Cerebellar nuclear complex (tissue), 1 donor: ENCODE measurements around the gene IGSF6.
"Not testable (repeated sequence)": the region's sequence is repeated elsewhere in the genome, so short reads cannot be mapped to it uniquely, and the experiment has no call there.

Experiments
- DNase-seq, 2 experiments: peaks; one replicate each; lab custom pipeline; 2025; lab: John Stamatoyannopoulos, UW

Gene IGSF6

GRCh38 chr16:21629616-21630539 lies 22.5 kb downstream of the IGSF6 start:
- DNase-seq, result not testable (repeated sequence)

GRCh38 chr16:21628772-21629171 lies 23.6 kb downstream of the IGSF6 start:
- DNase-seq, result no peak

DNA sequence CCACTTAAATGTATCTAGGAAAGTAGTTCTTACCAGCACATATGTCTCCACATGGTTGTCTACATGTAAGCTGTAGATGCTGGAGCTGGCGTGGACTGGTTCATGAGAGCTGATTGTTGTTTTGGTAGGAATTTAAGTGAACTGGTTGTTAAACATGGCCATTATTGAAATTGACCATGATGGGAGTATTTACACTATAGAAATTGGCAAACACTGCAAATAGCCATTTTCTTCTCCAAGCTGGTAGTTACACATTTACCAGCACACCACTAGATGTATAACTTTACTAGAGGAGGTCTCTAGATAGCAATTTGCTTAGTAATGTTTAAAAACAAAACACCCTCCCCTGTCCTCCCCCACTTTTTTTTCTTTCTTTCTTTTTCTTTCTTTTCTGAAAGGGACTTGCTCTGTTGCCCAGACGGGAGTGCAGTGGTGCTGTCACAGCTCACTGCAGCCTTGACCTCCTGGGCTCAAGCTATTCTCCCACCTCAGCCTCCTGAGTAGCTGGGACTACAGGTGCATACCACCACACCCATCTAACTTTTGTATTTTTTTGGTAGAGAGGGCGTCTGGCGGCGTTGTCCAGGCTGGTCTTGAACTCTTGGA lies 24.2 kb downstream of the IGSF6 start:
- DNase-seq, result no peak

DNA sequence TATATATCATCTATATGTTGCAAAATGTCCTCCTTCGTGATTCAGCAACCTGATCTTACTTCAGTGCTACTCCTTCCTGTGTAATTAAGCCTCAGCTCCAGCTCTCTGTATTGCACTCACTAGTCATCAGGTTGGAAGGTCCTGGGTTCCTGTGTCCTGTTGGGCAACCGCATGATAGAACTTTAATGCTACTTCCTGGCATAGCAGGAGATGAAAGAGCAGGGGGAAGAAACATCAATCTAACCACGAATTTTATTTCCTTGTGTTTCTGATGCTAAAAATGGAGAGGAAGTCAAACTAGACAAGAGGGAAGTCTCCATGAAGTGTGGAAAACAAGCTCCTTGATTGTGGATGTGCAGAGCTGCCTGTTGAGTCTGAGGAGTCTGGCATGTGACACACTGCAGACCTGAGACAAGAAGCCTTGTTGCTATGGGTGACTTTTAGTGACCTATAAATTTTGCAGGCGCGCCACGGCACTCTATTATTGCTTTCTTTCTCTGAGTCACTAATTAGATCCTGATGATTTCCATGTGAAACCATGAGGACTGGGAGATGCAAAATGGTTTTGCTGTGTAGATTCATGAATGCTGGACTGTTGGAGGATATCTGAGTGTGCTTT lies 25.6 kb downstream of the IGSF6 start:
- no peak for DNase-seq

GRCh38 chr16:21625026-21625425 lies 27.4 kb downstream of the IGSF6 start:
- DNase-seq, result no peak

DNA sequence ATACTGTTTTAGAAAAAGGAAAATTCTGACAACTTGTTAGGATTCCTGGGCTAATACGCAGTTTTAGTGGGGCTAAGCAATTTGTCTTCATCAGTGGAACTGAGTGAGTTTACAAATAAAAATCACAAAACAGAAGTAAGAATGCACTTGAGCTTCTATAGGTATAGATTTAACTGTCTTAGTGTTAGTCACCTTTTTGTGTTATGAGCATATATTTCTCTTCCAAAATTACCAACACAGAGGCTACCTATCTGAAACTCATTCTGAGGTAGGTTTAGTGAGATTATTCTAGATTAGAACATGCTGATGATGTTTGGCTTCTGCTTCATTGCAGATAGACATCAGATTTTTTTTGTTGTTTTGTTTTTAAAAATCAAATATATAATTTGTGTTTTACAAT lies 29.9 kb downstream of the IGSF6 start:
- no peak for DNase-seq

GRCh38 chr16:21620592-21620991 lies 31.8 kb downstream of the IGSF6 start:
- DNase-seq, result no peak

GRCh38 chr16:21619765-21620425 lies 32.5 kb downstream of the IGSF6 start:
- no peak for DNase-seq

DNA sequence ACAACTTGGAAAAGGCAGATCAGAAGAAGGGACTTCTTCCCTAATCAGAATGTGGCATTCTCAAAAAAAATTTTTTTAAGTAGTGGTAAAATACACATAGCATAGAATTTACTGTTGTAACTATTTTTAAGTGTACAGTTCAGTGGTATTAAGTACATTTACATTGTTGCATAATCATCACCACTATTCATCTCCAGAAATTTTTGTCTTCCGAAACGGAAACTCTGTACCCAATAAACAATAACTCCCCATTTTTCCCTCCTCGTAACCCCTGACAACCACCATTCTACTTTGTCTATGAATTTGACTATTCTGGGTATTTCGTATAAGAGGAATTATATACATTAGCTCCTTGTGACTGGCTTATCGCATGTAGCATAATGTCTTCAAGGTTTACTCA lies 34.1 kb downstream of the IGSF6 start:
- DNase-seq, result no peak

DNA sequence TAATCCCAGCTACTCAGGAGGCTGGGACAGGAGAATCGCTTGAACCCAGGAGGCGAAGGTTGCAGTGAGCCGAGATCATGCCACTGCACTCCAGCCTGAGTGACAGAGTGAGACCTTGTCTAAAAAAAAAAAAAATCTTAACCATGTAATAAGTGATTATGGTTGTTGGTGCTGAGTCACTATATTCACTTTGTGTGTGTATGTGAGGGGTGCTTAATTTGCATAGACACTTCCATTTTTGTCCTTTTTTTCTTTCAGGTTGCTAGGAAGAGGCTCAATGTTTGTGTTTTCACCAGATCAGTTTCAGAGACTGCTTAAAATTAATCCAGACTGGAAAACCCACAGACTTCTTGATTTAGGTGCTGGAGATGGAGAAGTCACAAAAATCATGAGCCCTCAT lies 34.8 kb downstream of the IGSF6 start:
- no peak for DNase-seq

DNA sequence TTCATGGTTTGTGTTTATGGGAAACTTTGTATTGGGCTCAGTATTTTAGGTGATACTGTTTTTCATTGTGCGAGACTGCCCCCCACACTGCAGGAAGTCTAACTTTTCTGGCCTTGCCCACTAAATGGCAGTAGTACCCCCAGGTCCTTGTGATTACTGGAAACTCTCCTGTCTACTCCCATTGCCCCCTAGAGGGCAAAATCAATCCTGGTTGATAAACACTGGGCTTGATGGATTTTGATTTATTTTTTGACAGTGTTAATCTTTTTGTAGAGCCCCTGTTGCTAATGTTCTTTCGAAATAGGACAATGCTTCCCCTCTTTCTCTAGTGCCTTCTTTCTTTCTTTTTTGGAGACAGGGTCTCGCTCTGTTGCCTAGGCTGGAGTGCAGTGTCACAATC lies 37.5 kb downstream of the IGSF6 start:
- DNase-seq, result no peak

DNA sequence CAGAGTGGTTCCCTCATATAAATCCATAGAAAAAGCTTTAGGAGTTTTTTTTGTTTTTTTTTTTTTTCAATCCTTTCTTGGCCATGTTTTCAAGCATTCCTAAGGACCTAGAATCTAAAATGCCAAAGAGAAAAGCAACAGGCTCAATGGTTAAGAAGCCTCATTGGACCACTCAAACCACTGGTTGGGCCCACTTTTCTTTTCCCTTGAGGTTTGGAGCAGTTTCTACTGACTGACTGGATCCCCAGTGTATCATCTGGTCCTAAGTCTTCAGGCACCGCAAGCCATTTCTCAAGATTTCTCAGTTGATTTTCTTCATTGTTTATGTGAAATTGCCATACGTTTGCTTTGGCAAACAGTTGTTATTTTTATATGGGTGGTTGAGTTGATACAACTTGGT lies 38.6 kb downstream of the IGSF6 start:
- DNase-seq, result no peak

GRCh38 chr16:21613361-21613760 lies 39.0 kb downstream of the IGSF6 start:
- no peak for DNase-seq

DNA sequence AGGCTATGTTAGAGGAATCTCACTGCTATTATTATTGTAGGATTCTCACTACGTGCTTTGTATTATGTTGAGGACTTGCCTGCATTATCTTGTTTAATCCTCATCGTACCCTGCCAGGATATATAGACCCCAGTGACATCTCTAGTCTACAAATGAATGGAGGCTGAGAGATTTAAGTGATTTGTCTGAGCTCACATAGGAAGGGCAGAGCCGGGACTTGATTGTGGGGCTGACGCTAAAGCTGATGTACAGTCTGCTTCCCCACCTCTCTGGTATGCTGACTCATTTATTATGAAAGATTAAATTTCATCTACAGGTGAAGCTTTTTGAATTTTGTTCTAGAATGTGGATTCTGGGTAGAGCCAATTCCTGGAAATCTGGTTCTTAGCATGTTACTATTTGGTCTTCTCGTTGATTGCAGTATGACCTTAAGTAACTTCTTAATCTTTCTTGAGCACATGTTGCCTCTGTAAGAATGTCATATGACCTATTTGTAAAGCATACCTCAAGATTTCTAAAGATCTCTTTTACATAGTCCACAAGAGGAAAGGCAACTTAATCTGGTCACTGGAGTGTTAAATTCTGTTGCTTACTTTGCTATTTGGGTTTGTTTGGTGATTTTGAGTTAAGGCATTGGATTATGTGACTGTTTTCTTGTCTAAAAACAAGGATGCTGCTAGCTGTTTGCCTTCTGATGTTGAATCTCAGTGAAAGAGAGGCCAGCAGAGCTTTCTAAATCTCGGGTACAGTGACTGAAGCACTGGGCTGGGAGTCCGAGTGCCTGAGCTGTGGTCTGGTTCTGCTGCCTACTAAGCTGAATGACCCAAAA lies 40.6 kb downstream of the IGSF6 start:
- DNase-seq, result no peak

DNA sequence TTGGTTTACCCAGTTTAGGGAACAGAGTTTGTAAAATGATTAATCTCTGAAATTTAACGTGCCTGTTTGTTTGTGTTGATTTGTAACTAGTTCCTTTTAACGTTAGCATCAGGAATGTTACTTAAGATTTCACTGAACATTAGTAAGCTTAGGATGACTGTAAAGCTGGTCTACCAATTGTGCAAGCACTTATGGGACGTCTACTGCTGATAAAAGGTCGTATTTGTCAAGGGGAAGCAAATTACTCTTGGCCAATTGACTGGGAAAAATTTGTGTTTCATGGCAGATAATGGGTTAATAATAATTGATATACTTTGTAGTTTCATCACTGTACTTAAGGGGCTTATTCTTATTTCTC lies 41.2 kb downstream of the IGSF6 start:
- DNase-seq, result no peak

GRCh38 chr16:21610766-21611165 lies 41.6 kb downstream of the IGSF6 start:
- DNase-seq, result no peak

- DNase-seq, result no peak
These were observed 42.3 kb downstream of the IGSF6 start for GRCh38 chr16:21610006-21610544.

DNA sequence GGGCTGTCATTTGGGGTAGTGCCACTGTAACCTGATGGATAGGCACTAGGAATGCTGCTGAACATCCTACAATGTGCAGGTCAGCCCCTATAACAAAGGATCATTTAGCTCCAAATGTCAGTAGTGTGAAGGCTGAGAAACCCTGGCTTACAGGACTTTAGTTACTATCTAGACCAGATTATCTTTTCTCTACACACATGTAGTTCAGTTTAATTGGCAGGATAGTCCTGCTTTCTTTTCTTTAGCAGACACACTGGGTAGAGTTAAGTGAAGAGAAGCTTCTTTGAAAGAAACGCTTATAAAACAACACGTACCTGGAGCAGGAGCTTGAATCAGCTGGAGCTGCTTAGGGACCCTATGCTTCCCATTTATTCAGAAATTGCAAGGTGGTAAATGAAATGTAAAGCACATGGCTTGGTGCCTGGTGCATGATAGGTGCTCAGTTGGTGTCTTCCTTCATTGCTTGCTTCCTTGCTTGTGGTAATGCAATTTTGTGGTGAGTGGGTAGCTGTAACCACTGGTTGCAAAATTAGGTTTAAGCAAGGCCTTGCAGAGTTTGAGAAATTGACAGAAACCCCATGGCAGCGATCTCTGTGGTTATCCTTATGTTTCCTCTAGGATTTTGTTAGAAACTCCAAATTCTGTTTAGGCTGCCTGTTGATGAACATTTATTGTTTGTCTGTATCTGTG lies 43.6 kb downstream of the IGSF6 start:
- DNase-seq, result no peak

GRCh38 chr16:21605848-21606247 lies 46.6 kb downstream of the IGSF6 start:
- DNase-seq, result not testable (repeated sequence)

- no peak for DNase-seq
These were observed 48.5 kb downstream of the IGSF6 start for GRCh38 chr16:21603928-21604327.

- no peak for DNase-seq
These were observed 49.6 kb downstream of the IGSF6 start for GRCh38 chr16:21602785-21603184.
